Hematopoietic multipotent progenitor cell treated with erythropoietin and hydrocortisone succinate and interleukin-3 and kit ligand, for 6 days (in vitro differentiated cells): Measurements from ENCODE around the gene CENPU.
A peak's percentile ranks its signal among the peaks of the same experiment; 100 is the strongest.
"Not testable (repeated sequence)": the region's sequence is repeated elsewhere in the genome, so short reads cannot be mapped to it uniquely, and the experiment has no call there.

ENCODE experiments used
- DNase-seq: peaks from one replicate; pipeline ENCODE4 v3.0.0-alpha.2; 2015

CENPU gene

GRCh38 chr4:184751585-184751956, 17.7 kb upstream of the CENPU start:
- peak; percentile 23 for DNase-seq

- no peak for DNase-seq
Measured at GRCh38 chr4:184750926-184751584, 17.2 kb upstream of the CENPU start.

- DNase-seq, result peak; percentile 75
Measured at GRCh38 chr4:184748251-184748652, 14.4 kb upstream of the CENPU start.

GRCh38 chr4:184747034-184747830, 13.3 kb upstream of the CENPU start:
- DNase-seq, result peak; percentile 78

GRCh38 chr4:184745831-184746795, 12.2 kb upstream of the CENPU start:
- peak; percentile 96 for DNase-seq

- DNase-seq, result no peak
Measured at GRCh38 chr4:184744236-184744635, 10.3 kb upstream of the CENPU start.

- no peak for DNase-seq
Measured at GRCh38 chr4:184743650-184744049, 9.8 kb upstream of the CENPU start.

GRCh38 chr4:184741651-184742050, 7.8 kb upstream of the CENPU start:
- not testable (repeated sequence) for DNase-seq

GRCh38 chr4:184740980-184741391, 7.1 kb upstream of the CENPU start:
- no peak for DNase-seq

- peak; percentile 75 for DNase-seq
Measured at GRCh38 chr4:184739575-184739974, 5.7 kb upstream of the CENPU start.

- no peak for DNase-seq
Measured at GRCh38 chr4:184734758-184735157, 862 bp upstream of the CENPU start.

GRCh38 chr4:184732126-184732525, 1.8 kb downstream of the CENPU start:
- peak; percentile 43 for DNase-seq

- DNase-seq, result no peak
Measured at GRCh38 chr4:184731056-184731455, 2.8 kb downstream of the CENPU start.

GRCh38 chr4:184729946-184730345, 4.0 kb downstream of the CENPU start:
- DNase-seq, result no peak

GRCh38 chr4:184728858-184729257, 5.0 kb downstream of the CENPU start:
- no peak for DNase-seq

- DNase-seq, result no peak
Measured at GRCh38 chr4:184727430-184727829, 6.5 kb downstream of the CENPU start.

- peak; percentile 66 for DNase-seq
Measured at GRCh38 chr4:184722798-184723197, 11.1 kb downstream of the CENPU start.

GRCh38 chr4:184721254-184721653, 12.6 kb downstream of the CENPU start:
- DNase-seq, result no peak

- no peak for DNase-seq
Measured at GRCh38 chr4:184719407-184719806, 14.5 kb downstream of the CENPU start.

- DNase-seq, result no peak
Measured at GRCh38 chr4:184715526-184715925, 18.4 kb downstream of the CENPU start.

GRCh38 chr4:184713887-184714286, 20.0 kb downstream of the CENPU start:
- DNase-seq, result no peak

- DNase-seq, result no peak
Measured at GRCh38 chr4:184712322-184712721, 21.6 kb downstream of the CENPU start.

GRCh38 chr4:184706453-184706852, 27.4 kb downstream of the CENPU start:
- no peak for DNase-seq
